GM12878 (cell line): Measurements from ENCODE around the gene CLDN12. TPM values are rescaled to one million over a fixed set of nuclear protein-coding genes. Genes with fewer than 3 reads are reported as not detected.

Source experiments
- ATAC-seq: fragments of 200-7000 bp; cut with Tn5 transposase; 3 replicates; pipeline ENCODE4 v1.9.1; 2020; ENCODE audit warnings: mild to moderate bottlenecking, moderate library complexity
- BruUV-seq: library from RNA; stranded (reverse); fragments of 400-500 nt; replicated peaks from 2 replicates; lab custom pipeline; 2021; lab: Mats Ljungman, UMichigan
- CTCF ChIA-PET: fragments of 300-600 bp; sonication (Branson Sonifier 250); formaldehyde crosslinking; extraction: SDS; loops from one replicate; lab custom pipeline; 2021; ENCODE audit warnings: inconsistent platforms; lab: Yijun Ruan, JAX
- POLR2A ChIA-PET: fragments of 350-600 bp; formaldehyde crosslinking; extraction: SDS; loops from one replicate; lab custom pipeline; 2021; ENCODE audit warnings: inconsistent platforms; lab: Charles Lee
- RAD21 ChIA-PET: fragments of 300-600 bp; sonication (Branson Sonifier 250); formaldehyde crosslinking; loops from one replicate; lab custom pipeline; 2023; ENCODE audit warnings: antibody characterized with exemption; ENCODE audit not compliant: unreplicated experiment; lab: Charles Lee
- SMC1A ChIA-PET: fragments of 300-600 bp; sonication (Branson Sonifier 250); formaldehyde crosslinking; loops from one replicate; lab custom pipeline; 2023; ENCODE audit not compliant: unreplicated experiment, uncharacterized antibody; lab: Charles Lee
- DNase-seq: peaks from one replicate; pipeline ENCODE4 v3.0.0-alpha.2; 2011; ENCODE audit warnings: low read depth, low spot score
- FAIRE-seq: peaks from 3 replicates; lab custom pipeline; 2011; peaks lifted over from hg19 to GRCh38; lab: Jason Lieb, UNC
- H2AFZ ChIP-seq: 2 replicates; pipeline ENCODE4 v1.6.0; 2011; ENCODE audit warnings: low read depth, low read length, control low read depth; ENCODE audit not compliant: control insufficient read depth
- H3K27ac ChIP-seq: 2 replicates; pipeline ENCODE4 v1.5.1; 2011; ENCODE audit warnings: control low read depth; ENCODE audit not compliant: control insufficient read depth, insufficient read depth
- H3K27me3 ChIP-seq, 2 experiments: replicated peaks in 1 of 2; 2 replicates each; pipeline versions ENCODE4 v1.6.0 to v1.6.1; 2011; ENCODE audit warnings: low read length in 1 of 2; ENCODE audit not compliant: control insufficient read depth in 2 of 2, insufficient read depth in 2 of 2
- H3K36me3 ChIP-seq, 2 experiments: 2 replicates each; pipeline ENCODE4 v1.5.1; 2011; ENCODE audit warnings: low read length in 1 of 2; ENCODE audit not compliant: control insufficient read depth in 2 of 2, insufficient read depth in 2 of 2
- H3K4me1 ChIP-seq: 2 replicates; pipeline ENCODE4 v1.6.1; 2011; ENCODE audit warnings: mild to moderate bottlenecking, low read length, moderate library complexity, mixed read lengths; ENCODE audit not compliant: control insufficient read depth, insufficient read depth
- H3K4me2 ChIP-seq: 2 replicates; pipeline ENCODE4 v1.6.0; 2011; ENCODE audit warnings: control low read depth; ENCODE audit not compliant: control insufficient read depth, insufficient read depth
- H3K4me3 ChIP-seq: fragments of 200-600 bp; sonication (generic); 2 replicates; pipeline ENCODE4 v1.5.1; 2016
- H3K79me2 ChIP-seq: 2 replicates; pipeline ENCODE4 v1.6.0; 2011; ENCODE audit warnings: low read length; ENCODE audit not compliant: control insufficient read depth, insufficient read depth
- H3K9ac ChIP-seq: 2 replicates; pipeline ENCODE4 v1.8.0; 2011; ENCODE audit warnings: low read length, control low read depth, mixed read lengths; ENCODE audit not compliant: control insufficient read depth, insufficient read depth
- H3K9me3 ChIP-seq: replicated peaks from 3 replicates; pipeline ENCODE4 v1.5.1; 2011; ENCODE audit warnings: mild to moderate bottlenecking, low read length; ENCODE audit not compliant: control insufficient read depth, insufficient read depth
- H4K20me1 ChIP-seq: 2 replicates; pipeline ENCODE4 v1.6.0; 2011; ENCODE audit not compliant: control insufficient read depth, insufficient read depth
- ASH2L ChIP-seq: fragments of 300-600, 200-600 bp; sonication (generic); IDR thresholded peaks from 2 replicates; pipeline ENCODE4 v1.6.1; 2017; ENCODE audit warnings: low read depth, mild to moderate bottlenecking, borderline replicate concordance
- BMI1 ChIP-seq: fragments of 450-650 bp; IDR thresholded peaks from 2 replicates; pipeline ENCODE4 v1.6.1; 2016; ENCODE audit warnings: mild to moderate bottlenecking, moderate library complexity, borderline replicate concordance
- CBFB ChIP-seq: IDR thresholded peaks from 2 replicates; pipeline ENCODE4 v1.6.1; 2016; ENCODE audit warnings: antibody characterized with exemption, low read depth
- CEBPB ChIP-seq, 2 experiments: fragments of 150-350 bp in 1 of 2; IDR thresholded peaks; 2 replicates each; pipeline ENCODE4 v1.6.1; 2012 to 2014; ENCODE audit warnings: low read depth in 2 of 2, low read length in 2 of 2, borderline replicate concordance in 1 of 2, inconsistent platforms in 1 of 2
- CHD2 ChIP-seq: IDR thresholded peaks from 2 replicates; pipeline ENCODE4 v1.6.1; 2011; ENCODE audit warnings: low read depth, low read length, improper control_type of control experiment, borderline replicate concordance
- FOXM1 ChIP-seq: IDR thresholded peaks from 2 replicates; pipeline ENCODE4 v1.6.1; 2012; ENCODE audit warnings: low read depth, mild to moderate bottlenecking, inconsistent platforms, low read length, moderate library complexity
- JUND ChIP-seq: IDR thresholded peaks from 2 replicates; pipeline ENCODE4 v1.6.1; 2012; ENCODE audit warnings: low read depth, mild to moderate bottlenecking, low read length, improper control_type of control experiment, moderate library complexity
- LARP7 ChIP-seq: fragments of 450-650 bp; IDR thresholded peaks from 2 replicates; pipeline ENCODE4 v1.6.1; 2017; ENCODE audit warnings: mild to moderate bottlenecking
- PAX5 ChIP-seq: IDR thresholded peaks from 2 replicates; pipeline ENCODE4 v1.6.1; 2011; ENCODE audit warnings: low read depth, low read length, borderline replicate concordance
- POLR2AphosphoS2 ChIP-seq: IDR thresholded peaks from 2 replicates; pipeline ENCODE4 v1.6.1; 2011; ENCODE audit warnings: low read depth, mild to moderate bottlenecking, low read length, improper control_type of control experiment, moderate library complexity
- SPI1 ChIP-seq: IDR thresholded peaks from 2 replicates; pipeline ENCODE4 v1.6.1; 2011; ENCODE audit warnings: low read depth, mild to moderate bottlenecking, low read length, moderate library complexity, borderline replicate concordance; ENCODE audit not compliant: insufficient read depth
- SREBF2 ChIP-seq: IDR thresholded peaks from 2 replicates; pipeline ENCODE4 v1.6.1; 2012; ENCODE audit warnings: mild to moderate bottlenecking, low read length
- SUZ12 ChIP-seq: fragments of 200-600 bp; sonication (generic); IDR thresholded peaks from one replicate; pipeline ENCODE4 v1.6.1; 2018; ENCODE audit warnings: antibody characterized with exemption, mild to moderate bottlenecking; ENCODE audit not compliant: unreplicated experiment
- TCF3 ChIP-seq: IDR thresholded peaks from 2 replicates; pipeline ENCODE4 v1.6.1; 2012; ENCODE audit warnings: low read depth, mild to moderate bottlenecking, low read length, borderline replicate concordance; ENCODE audit not compliant: insufficient read depth
- ZBTB33 ChIP-seq: fragments of 450-650 bp; IDR thresholded peaks from 2 replicates; pipeline ENCODE4 v1.6.1; 2017; ENCODE audit warnings: mild to moderate bottlenecking
- WGBS: methylation state at CpG from one replicate; pipeline ENCODE4 v1.1.6; 2016; ENCODE audit warnings: low lambda C conversion rate; ENCODE audit not compliant: insufficient replicate concordance, insufficient coverage; ENCODE audit errors: missing lambda C conversion rate; 5-methylcytosine and 5-hydroxymethylcytosine counted together
- in situ Hi-C: fragments of 300-500 bp; cut with MboI; formaldehyde crosslinking; loops from 9 replicates; pipeline ENCODE4 v1.14.3; 2018; ENCODE audit warnings: mixed read lengths
- intact Hi-C: fragments of 100-400 bp; cut with micrococcal nuclease; formaldehyde crosslinking; loops from one replicate; pipeline ENCODE4 v1.14.2; 2022; ENCODE audit not compliant: unreplicated experiment
- polyA plus RNA-seq, 11 experiments: library from polyadenylated mRNA; depleted of rRNA in 4 of 11; unstranded in 6 of 11; stranded (reverse) in 5 of 11; fragments of >200 nt; fragmentation: Nextera tagmentation in 4 of 11; fragmentation: Illumina TruSeq in 1 of 11; extraction: Ambion mirVana in 4 of 11; extraction: Trizol in 1 of 11; gene quantifications; 1 replicate in 1 of 11; 2 replicates in 10 of 11; pipeline versions ENCODE4 v1.2.1 to v1.2.3, GENCODE V29; 2011 to 2016; ENCODE audit warnings: inconsistent platforms in 2 of 11, missing spikeins in 2 of 11, low read depth in 1 of 11
- total RNA-seq, 4 experiments: library from RNA; depleted of rRNA in 3 of 4; stranded (reverse); fragments of >200 nt in 3 of 4; fragmentation: Illumina TruSeq in 1 of 4; extraction: Trizol in 1 of 4; gene quantifications; 2 replicates each; pipeline versions ENCODE4 v1.2.1 to v1.2.3, GENCODE V29; 2013 to 2021
- TF ChIP-seq, protein P1 (sequence below): IDR thresholded peaks from 2 replicates; pipeline ENCODE4 v1.6.1; 2011; ENCODE audit warnings: mild to moderate bottlenecking, low read depth, low read length, moderate library complexity; ENCODE audit not compliant: insufficient replicate concordance

Gene CLDN12
- total and polyA plus RNA-seq, 10 of the 15 experiments (the other 5 are each of a cell fraction or from before 2014, with no cell fraction given) = 3.1 to 41.1 (median 6.8) TPM

- TF ChIP-seq CHD2 = no peak
- TF ChIP-seq SPI1 = no peak
- TF ChIP-seq CBFB = no peak
- TF ChIP-seq BMI1 = no peak
- TF ChIP-seq ASH2L = no peak
- no peak for TF ChIP-seq TCF3
- TF ChIP-seq JUND = no peak
- TF ChIP-seq FOXM1 = no peak
These were observed 1.3 kb upstream of the CLDN12 start (continued) for GRCh38 chr7:90401989-90402388.

DNA sequence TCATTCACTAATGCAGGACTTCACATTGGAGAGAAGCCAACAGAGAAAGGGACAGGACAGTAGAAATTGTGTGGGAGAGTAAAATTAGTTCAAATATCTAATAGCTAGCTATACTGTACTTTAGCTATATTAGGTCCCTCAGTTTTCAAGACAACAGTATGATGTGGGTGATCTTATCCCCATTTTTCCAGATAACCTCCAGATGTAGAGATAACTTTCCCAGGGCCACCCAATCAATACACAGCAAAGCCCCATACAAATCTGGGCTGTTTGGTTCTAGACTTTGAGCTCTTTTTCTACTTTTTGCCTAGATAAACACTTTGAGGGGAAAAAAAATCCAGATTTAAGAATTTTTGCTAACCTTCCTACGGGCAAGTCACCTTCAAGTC lies 482 bp upstream of the CLDN12 start:
- intact Hi-C loops (loop anchor here (1.0 kb wide), 1 partner anchor 56 kb away; the partner anchor contains the start of gene GTPBP10), in situ Hi-C loops (loop anchor here (5.0 kb wide), 1 partner anchor 55 kb away; the partner anchor contains the start of gene GTPBP10)
- WGBS = 0% methylated on average over 1 of the region's 1 CpG
- Histone ChIP-seq H3K27me3 (no peaks in the 10 kb centered on the region), H3K4me3 (peak overlapping the region; percentile 76; the same call in 1 of the 2 replicates), H3K27ac (peak overlapping the region; percentile 88), H3K4me1 (no peaks in the 10 kb centered on the region), H3K9ac (peak overlapping the region; percentile 92), H3K9me3 (no peaks in the 10 kb centered on the region; the same call in 2 of the 3 replicates), H2AFZ (peak overlapping the region; percentile 99), H3K79me2 (peaks cover 6% of the 10 kb centered on the region), H3K4me2 (peak overlapping the region; percentile 92), H4K20me1 (no peaks in the 10 kb centered on the region), H3K36me3 (no peaks in the 10 kb centered on the region)
- DNase-seq (no peak), ATAC-seq (no peak), FAIRE-seq (no peak)
- ChIA-PET RAD21 (interaction anchor here (1.0 to 2.0 kb wide), 4 partner anchors 9 to 214 kb away, joined by 3 to 6 read pairs (median 4); no protein-coding TSS in a partner anchor), POLR2A (interaction anchor here (2.2 kb wide), 1 partner anchor 57 kb away, joined by 8 read pairs; no protein-coding TSS in a partner anchor), CTCF (interaction anchor here (0.7 to 2.0 kb wide), 5 partner anchors 32 to 89 kb away, joined by 3 to 9 read pairs (median 4); no protein-coding TSS in a partner anchor), SMC1A (interaction anchor here (1.2 kb wide), 1 partner anchor 62 kb away, joined by 3 read pairs; no protein-coding TSS in a partner anchor)
- BruUV-seq = no TSS peak
- TF ChIP-seq SREBF2 = no peak
- TF ChIP-seq LARP7 = no peak
- no peak for TF ChIP-seq PAX5
- no peak for TF ChIP-seq SUZ12
- no peak for TF ChIP-seq ZBTB33
- no peak for TF ChIP-seq CEBPB (IDR thresholded peaks at IDR 0.05; ENCODE audit: borderline replicate concordance in 1 of 2, low read depth in 2 of 2, low read length in 2 of 2)
- no peak for TF ChIP-seq POLR2AphosphoS2
- TF ChIP-seq CBFB = no peak
- no peak for TF ChIP-seq CHD2
- TF ChIP-seq, protein P1, sequence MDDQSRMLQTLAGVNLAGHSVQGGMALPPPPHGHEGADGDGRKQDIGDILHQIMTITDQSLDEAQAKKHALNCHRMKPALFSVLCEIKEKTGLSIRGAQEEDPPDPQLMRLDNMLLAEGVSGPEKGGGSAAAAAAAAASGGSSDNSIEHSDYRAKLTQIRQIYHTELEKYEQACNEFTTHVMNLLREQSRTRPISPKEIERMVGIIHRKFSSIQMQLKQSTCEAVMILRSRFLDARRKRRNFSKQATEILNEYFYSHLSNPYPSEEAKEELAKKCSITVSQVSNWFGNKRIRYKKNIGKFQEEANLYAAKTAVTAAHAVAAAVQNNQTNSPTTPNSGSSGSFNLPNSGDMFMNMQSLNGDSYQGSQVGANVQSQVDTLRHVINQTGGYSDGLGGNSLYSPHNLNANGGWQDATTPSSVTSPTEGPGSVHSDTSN = no peak
